MCF 10A (cell line): ENCODE measurements around the gene PLPPR5. TPM values are rescaled to one million over a fixed set of nuclear protein-coding genes. Genes with fewer than 3 reads are reported as not detected.

Source experiments
- BruUV-seq: library from RNA; stranded (reverse); fragments of 400-500 nt; replicated peaks from 2 replicates; lab custom pipeline; 2021; lab: Mats Ljungman, UMichigan
- CTCF ChIA-PET: fragments of 300-600 bp; sonication (Branson Sonifier 250); formaldehyde crosslinking; extraction: SDS; loops from one replicate; lab custom pipeline; 2021; ENCODE audit warnings: antibody characterized with exemption, inconsistent platforms; lab: Yijun Ruan, JAX
- POLR2A ChIA-PET: fragments of 300-600, 350-650 bp; sonication (Branson Sonifier 250); formaldehyde crosslinking; extraction: SDS; loops from one replicate; lab custom pipeline; 2020; ENCODE audit warnings: antibody characterized with exemption, inconsistent platforms; lab: Yijun Ruan, JAX
- DNase-seq: peaks from one replicate; pipeline ENCODE4 v3.0.0-alpha.2; 2018; ENCODE audit not compliant: unreplicated experiment
- H3K27ac Mint-ChIP-seq: one replicate; pipeline ENCODE4 v1.8.0; 2022; ENCODE audit warnings: mild to moderate bottlenecking, low read depth, mixed read lengths; ENCODE audit not compliant: unreplicated experiment
- H3K27me3 Mint-ChIP-seq: one replicate; pipeline ENCODE4 v1.8.0; 2022; ENCODE audit warnings: mixed read lengths; ENCODE audit not compliant: insufficient read depth, unreplicated experiment
- H3K36me3 Mint-ChIP-seq: one replicate; pipeline ENCODE4 v1.8.0; 2022; ENCODE audit warnings: mild to moderate bottlenecking, moderate library complexity, mixed read lengths; ENCODE audit not compliant: insufficient read depth, unreplicated experiment
- H3K4me1 Mint-ChIP-seq: one replicate; pipeline ENCODE4 v1.8.0; 2022; ENCODE audit warnings: mixed read lengths; ENCODE audit not compliant: insufficient read depth, unreplicated experiment
- H3K4me3 Mint-ChIP-seq: one replicate; pipeline ENCODE4 v1.8.0; 2022; ENCODE audit warnings: mild to moderate bottlenecking, moderate library complexity, mixed read lengths; ENCODE audit not compliant: unreplicated experiment
- H3K9me3 Mint-ChIP-seq: one replicate; pipeline ENCODE4 v1.8.0; 2022; ENCODE audit warnings: mixed read lengths; ENCODE audit not compliant: unreplicated experiment
- intact Hi-C: fragments of 100-400 bp; cut with micrococcal nuclease; formaldehyde crosslinking; loops from 2 replicates; pipeline ENCODE4 v1.14.1; 2022
- total RNA-seq: library from RNA; stranded (reverse); gene quantifications from 2 replicates; pipeline ENCODE4 v1.2.3, GENCODE V29; 2022
- TF ChIP-seq, protein P1 (sequence below): fragments of 200-600 bp; IDR thresholded peaks from one replicate; pipeline ENCODE4 v1.8.0; 2022; ENCODE audit warnings: antibody characterized with exemption, mild to moderate bottlenecking; ENCODE audit not compliant: unreplicated experiment

The PLPPR5 gene
- total RNA-seq, 1 experiment from 2014 or later: not detected

DNA sequence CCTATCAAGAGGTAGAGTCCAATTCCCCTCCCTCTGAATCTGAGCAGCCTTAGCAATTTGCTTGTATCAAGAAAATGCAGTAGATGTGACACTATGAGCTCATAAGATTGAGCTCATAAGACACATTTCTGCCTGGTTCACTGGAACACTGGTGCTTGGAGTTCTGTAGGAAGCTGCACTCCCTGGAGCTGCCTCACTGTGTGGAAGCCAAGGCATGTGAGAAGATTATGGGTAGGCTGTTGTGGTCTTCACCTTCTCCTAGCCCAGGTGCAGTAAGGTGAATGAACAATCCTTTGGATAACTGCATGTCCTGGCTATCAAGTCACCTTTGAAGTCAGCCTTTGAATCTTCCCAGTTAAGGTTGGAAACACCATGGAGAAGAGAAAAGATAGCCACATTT is 67.3 kb downstream of the PLPPR5 start:
- Mint-ChIP-seq H3K4me3 (no peak overlapping the region), H3K4me1 (peaks cover 18% of the 10 kb centered on the region), H3K27me3 (no peaks in the 10 kb centered on the region), H3K9me3 (no peaks in the 10 kb centered on the region), H3K36me3 (no peaks in the 10 kb centered on the region), H3K27ac (no peak overlapping the region)
- TF ChIP-seq, protein P1, sequence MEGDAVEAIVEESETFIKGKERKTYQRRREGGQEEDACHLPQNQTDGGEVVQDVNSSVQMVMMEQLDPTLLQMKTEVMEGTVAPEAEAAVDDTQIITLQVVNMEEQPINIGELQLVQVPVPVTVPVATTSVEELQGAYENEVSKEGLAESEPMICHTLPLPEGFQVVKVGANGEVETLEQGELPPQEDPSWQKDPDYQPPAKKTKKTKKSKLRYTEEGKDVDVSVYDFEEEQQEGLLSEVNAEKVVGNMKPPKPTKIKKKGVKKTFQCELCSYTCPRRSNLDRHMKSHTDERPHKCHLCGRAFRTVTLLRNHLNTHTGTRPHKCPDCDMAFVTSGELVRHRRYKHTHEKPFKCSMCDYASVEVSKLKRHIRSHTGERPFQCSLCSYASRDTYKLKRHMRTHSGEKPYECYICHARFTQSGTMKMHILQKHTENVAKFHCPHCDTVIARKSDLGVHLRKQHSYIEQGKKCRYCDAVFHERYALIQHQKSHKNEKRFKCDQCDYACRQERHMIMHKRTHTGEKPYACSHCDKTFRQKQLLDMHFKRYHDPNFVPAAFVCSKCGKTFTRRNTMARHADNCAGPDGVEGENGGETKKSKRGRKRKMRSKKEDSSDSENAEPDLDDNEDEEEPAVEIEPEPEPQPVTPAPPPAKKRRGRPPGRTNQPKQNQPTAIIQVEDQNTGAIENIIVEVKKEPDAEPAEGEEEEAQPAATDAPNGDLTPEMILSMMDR: no peak
- CTCF ChIA-PET: interaction anchor here (1.8 kb wide), 1 partner anchor 11 kb away, joined by 4 read pairs; no protein-coding TSS in a partner anchor
- no TSS peak for BruUV-seq
- POLR2A ChIA-PET: no interaction called here
- no peak for DNase-seq
- intact Hi-C loops: no loop called here

DNA sequence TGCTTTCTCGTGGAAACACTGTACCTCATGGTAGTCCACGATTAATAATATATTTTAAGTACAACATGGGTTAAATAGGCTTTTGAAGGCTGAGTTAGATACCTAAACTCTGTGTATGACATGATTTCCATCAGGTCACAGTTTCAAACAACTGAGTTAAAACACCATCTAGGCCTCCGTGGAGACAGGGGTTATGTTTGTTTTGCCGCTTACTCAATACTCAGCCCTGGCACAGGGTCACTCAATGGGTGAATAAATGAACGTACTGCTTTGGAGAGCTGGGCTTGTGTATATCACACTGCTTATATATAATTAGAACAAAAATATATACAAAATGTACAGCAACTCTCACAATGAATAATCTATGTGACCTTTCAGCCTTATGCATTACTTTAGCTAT is 72.5 kb downstream of the PLPPR5 start:
- POLR2A ChIA-PET: no interaction called here
- Mint-ChIP-seq H3K27me3 (no peaks in the 10 kb centered on the region), H3K9me3 (no peaks in the 10 kb centered on the region), H3K4me1 (no peaks in the 10 kb centered on the region), H3K27ac (no peak overlapping the region), H3K36me3 (no peaks in the 10 kb centered on the region), H3K4me3 (no peak overlapping the region)
- no peak for DNase-seq
- BruUV-seq: no TSS peak
- intact Hi-C loops: no loop called here
- TF ChIP-seq, protein P1: no peak
- CTCF ChIA-PET: no interaction called here

- no peak for DNase-seq
- no TSS peak for BruUV-seq
- no peaks in the 10 kb centered on the region for H3K4me1 Mint-ChIP-seq
- no peak overlapping the region for H3K4me3 Mint-ChIP-seq
- H3K27me3 Mint-ChIP-seq: no peaks in the 10 kb centered on the region
- TF ChIP-seq, protein P1: no peak
- no peaks in the 10 kb centered on the region for H3K36me3 Mint-ChIP-seq
- H3K27ac Mint-ChIP-seq: no peak overlapping the region
- no peaks in the 10 kb centered on the region for H3K9me3 Mint-ChIP-seq
- ChIA-PET POLR2A (no interaction called here), CTCF (no interaction called here)
- intact Hi-C loops: no loop called here
These were observed 73.4 kb downstream of the PLPPR5 start for GRCh38 chr1:98931128-98931835.

GRCh38 chr1:98929437-98929836 is 75.2 kb downstream of the PLPPR5 start:
- CTCF ChIA-PET: interaction anchor here (1.2 kb wide), 1 partner anchor 136 kb away, joined by 3 read pairs; no protein-coding TSS in a partner anchor
- TF ChIP-seq, protein P1: no peak
- H3K4me3 Mint-ChIP-seq: no peak overlapping the region
- no peaks in the 10 kb centered on the region for H3K4me1 Mint-ChIP-seq
- intact Hi-C loops: no loop called here
- no peaks in the 10 kb centered on the region for H3K27me3 Mint-ChIP-seq
- POLR2A ChIA-PET: no interaction called here
- no peak for DNase-seq
- BruUV-seq: no TSS peak
- no peaks in the 10 kb centered on the region for H3K36me3 Mint-ChIP-seq
- H3K9me3 Mint-ChIP-seq: no peaks in the 10 kb centered on the region
- H3K27ac Mint-ChIP-seq: no peak overlapping the region
